ENCODE results near the gene ZER1.
"Not testable (repeated sequence)": the region's sequence is repeated elsewhere in the genome, so short reads cannot be mapped to it uniquely, and the experiment has no call there.

The ZER1 gene

GRCh38 chr9:128771745-128772519 is at the start of gene ZER1:
ZER1 (minus strand) TSS chr9:128771927; CDS start chr9:128755565, 16,362 bp downstream.
- peak; percentile 94 for DNase-seq

- no peak for DNase-seq
These were observed 49.2 kb upstream of the ZER1 start for GRCh38 chr9:128820665-128821583.

GRCh38 chr9:128819716-128820664 is 48.3 kb upstream of the ZER1 start:
- no peak for DNase-seq

- DNase-seq = peak; percentile 44
These were observed 47.4 kb upstream of the ZER1 start for GRCh38 chr9:128818839-128819715.

GRCh38 chr9:128818099-128818838 is 46.5 kb upstream of the ZER1 start, which contains the start of gene ENDOG:
ENDOG (plus strand) TSS chr9:128818500; CDS start chr9:128818685, 185 bp downstream.
- DNase-seq = peak; percentile 99

- no peak for DNase-seq
These were observed 39.1 kb upstream of the ZER1 start for GRCh38 chr9:128810873-128811272.

- DNase-seq = no peak
These were observed 38.1 kb upstream of the ZER1 start for GRCh38 chr9:128809831-128810230.

- no peak for DNase-seq
These were observed 37.4 kb upstream of the ZER1 start for GRCh38 chr9:128809036-128809599.

GRCh38 chr9:128808543-128808942 is 36.8 kb upstream of the ZER1 start:
- no peak for DNase-seq

- no peak for DNase-seq
These were observed 36.1 kb upstream of the ZER1 start for GRCh38 chr9:128807827-128808226.

- no peak for DNase-seq
These were observed 33.9 kb upstream of the ZER1 start for GRCh38 chr9:128805661-128806060.

- no peak for DNase-seq
These were observed 30.8 kb upstream of the ZER1 start for GRCh38 chr9:128802482-128802881.

GRCh38 chr9:128800061-128800460 is 28.3 kb upstream of the ZER1 start:
- DNase-seq = no peak

GRCh38 chr9:128798896-128799295 is 27.2 kb upstream of the ZER1 start:
- DNase-seq = no peak

- DNase-seq = not testable (repeated sequence)
These were observed 23.2 kb upstream of the ZER1 start for GRCh38 chr9:128794961-128795360.

- no peak for DNase-seq
These were observed 21.4 kb upstream of the ZER1 start for GRCh38 chr9:128792978-128793686.

GRCh38 chr9:128792134-128792533 is 20.4 kb upstream of the ZER1 start:
- no peak for DNase-seq

GRCh38 chr9:128790536-128790935 is 18.8 kb upstream of the ZER1 start:
- no peak for DNase-seq

- DNase-seq = no peak
These were observed 16.7 kb upstream of the ZER1 start for GRCh38 chr9:128788445-128788844.

GRCh38 chr9:128787659-128788058 is 15.9 kb upstream of the ZER1 start:
- DNase-seq = peak; percentile 12

Data from activated naive CD4-positive, alpha-beta T cell treated with Interleukin-2 at 50 U/mL for 16 hours (primary cell).